ENCODE data around the gene ACVR2A.

The ACVR2A gene

GRCh38 chr2:147976102-147976501, 131.3 kb downstream of the ACVR2A start:
- no peak for TF ChIP-seq CTCF (IDR thresholded peaks at IDR 0.05)
- H3K27me3 Mint-ChIP-seq (ENCODE audit: low read depth, poor library complexity), result no peaks in the 10 kb centered on the region
- H3K9me3 Mint-ChIP-seq, result peaks cover 27% of the 10 kb centered on the region
- H3K36me3 Mint-ChIP-seq (ENCODE audit: low read depth), result peaks cover 40% of the 10 kb centered on the region
- DNase-seq, result no peak
- H3K4me3 Mint-ChIP-seq, result no peak overlapping the region
- H3K4me1 Mint-ChIP-seq, result no peaks in the 10 kb centered on the region
- peak overlapping the region; percentile 11 for H3K27ac Mint-ChIP-seq

GRCh38 chr2:147977679-147978078, 132.8 kb downstream of the ACVR2A start:
- Mint-ChIP-seq H3K4me3 (no peak overlapping the region), H3K9me3 (peaks cover 27% of the 10 kb centered on the region), H3K27me3 (ENCODE audit: low read depth, poor library complexity) (no peaks in the 10 kb centered on the region), H3K27ac (peak overlapping the region; percentile 70), H3K36me3 (ENCODE audit: low read depth) (peaks cover 39% of the 10 kb centered on the region), H3K4me1 (no peaks in the 10 kb centered on the region)
- no peak for TF ChIP-seq CTCF (IDR thresholded peaks at IDR 0.05)
- no peak for DNase-seq
